DOHH2 (cell line): Measurements from ENCODE around the gene CSMD2.

Experiments
- EZH2phosphoT487 ChIP-seq: fragments of 200-600 bp; sonication (generic); IDR thresholded peaks from 2 replicates; pipeline ENCODE4 v1.6.1; 2017; ENCODE audit warnings: borderline replicate concordance, mild to moderate bottlenecking, antibody characterized with exemption, low read length, moderate library complexity, mixed read lengths
- TF ChIP-seq, protein P1 (sequence below): fragments of 200-600 bp; sonication (generic); IDR thresholded peaks from one replicate; pipeline ENCODE4 v1.5.1; 2014; ENCODE audit warnings: antibody characterized with exemption, mild to moderate bottlenecking, low read depth, low read length; ENCODE audit not compliant: poor library complexity, severe bottlenecking

DNA sequence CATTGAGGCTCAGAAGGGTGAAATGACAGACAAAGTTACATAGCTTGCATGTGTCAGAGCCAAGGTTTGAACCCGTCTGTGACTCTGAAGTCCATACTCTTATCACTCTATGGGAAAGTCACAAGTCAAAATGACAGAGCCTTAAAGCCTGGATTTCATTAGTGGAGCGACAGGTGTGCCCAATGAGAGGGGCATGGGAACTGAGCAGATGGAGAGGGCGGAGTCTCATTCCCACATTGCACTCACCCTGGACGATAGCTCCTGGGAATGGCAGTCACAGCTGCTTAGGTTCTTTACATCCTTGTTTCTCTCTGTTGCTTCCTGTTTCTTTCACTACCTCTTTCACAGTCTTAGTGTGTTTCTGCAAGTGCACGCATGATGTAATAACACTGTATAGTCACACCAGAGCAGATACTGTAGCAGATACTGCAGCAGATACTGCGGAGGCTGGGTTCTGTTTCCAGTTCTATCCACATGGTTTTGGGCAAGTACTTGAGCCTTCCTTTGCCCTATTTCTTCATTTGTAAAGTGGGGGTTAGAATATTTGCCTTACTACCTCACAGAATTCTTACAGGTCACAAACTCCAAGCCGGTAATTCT lies 565.4 kb downstream of the CSMD2 start:
- TF ChIP-seq, protein P1, sequence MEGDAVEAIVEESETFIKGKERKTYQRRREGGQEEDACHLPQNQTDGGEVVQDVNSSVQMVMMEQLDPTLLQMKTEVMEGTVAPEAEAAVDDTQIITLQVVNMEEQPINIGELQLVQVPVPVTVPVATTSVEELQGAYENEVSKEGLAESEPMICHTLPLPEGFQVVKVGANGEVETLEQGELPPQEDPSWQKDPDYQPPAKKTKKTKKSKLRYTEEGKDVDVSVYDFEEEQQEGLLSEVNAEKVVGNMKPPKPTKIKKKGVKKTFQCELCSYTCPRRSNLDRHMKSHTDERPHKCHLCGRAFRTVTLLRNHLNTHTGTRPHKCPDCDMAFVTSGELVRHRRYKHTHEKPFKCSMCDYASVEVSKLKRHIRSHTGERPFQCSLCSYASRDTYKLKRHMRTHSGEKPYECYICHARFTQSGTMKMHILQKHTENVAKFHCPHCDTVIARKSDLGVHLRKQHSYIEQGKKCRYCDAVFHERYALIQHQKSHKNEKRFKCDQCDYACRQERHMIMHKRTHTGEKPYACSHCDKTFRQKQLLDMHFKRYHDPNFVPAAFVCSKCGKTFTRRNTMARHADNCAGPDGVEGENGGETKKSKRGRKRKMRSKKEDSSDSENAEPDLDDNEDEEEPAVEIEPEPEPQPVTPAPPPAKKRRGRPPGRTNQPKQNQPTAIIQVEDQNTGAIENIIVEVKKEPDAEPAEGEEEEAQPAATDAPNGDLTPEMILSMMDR, result no peak
- no peak for TF ChIP-seq EZH2phosphoT487
